Measurements from ENCODE around the gene PCDHGB7.

- TF ChIP-seq CTCF (IDR thresholded peaks at IDR 0.05; ENCODE audit: low read depth, low read length, missing input control), result no peak
- TF ChIP-seq RAD21 (IDR thresholded peaks at IDR 0.05), result no peak
- TF ChIP-seq GABPA (IDR thresholded peaks at IDR 0.05 in 1 of 2, conservative IDR thresholded peaks at IDR 0.05 in 1 of 2), result no peak
- TF ChIP-seq EGR1 (IDR thresholded peaks at IDR 0.05; ENCODE audit: low read depth in 2 of 2), result no peak
- no peak for TF ChIP-seq ATF3 (IDR thresholded peaks at IDR 0.05)
- TF ChIP-seq REST (IDR thresholded peaks at IDR 0.05), result no peak
- no peak for TF ChIP-seq SP1 (IDR thresholded peaks at IDR 0.05)
- no peak for TF ChIP-seq MAX (IDR thresholded peaks at IDR 0.05)
- TF ChIP-seq ZBTB33 (IDR thresholded peaks at IDR 0.05), result no peak
- no peak for TF ChIP-seq TAF1 (conservative IDR thresholded peaks at IDR 0.05)
- no peak for TF ChIP-seq YY1 (IDR thresholded peaks at IDR 0.05)
These were observed 28.8 kb upstream of the PCDHGB7 start for GRCh38 chr5:141388661-141389060.

Measured in liver (tissue), 3 donors.